ENCODE results near the gene NEUROG2.
"Not testable (repeated sequence)": the region's sequence is repeated elsewhere in the genome, so short reads cannot be mapped to it uniquely, and the experiment has no call there.

The NEUROG2 gene

DNA sequence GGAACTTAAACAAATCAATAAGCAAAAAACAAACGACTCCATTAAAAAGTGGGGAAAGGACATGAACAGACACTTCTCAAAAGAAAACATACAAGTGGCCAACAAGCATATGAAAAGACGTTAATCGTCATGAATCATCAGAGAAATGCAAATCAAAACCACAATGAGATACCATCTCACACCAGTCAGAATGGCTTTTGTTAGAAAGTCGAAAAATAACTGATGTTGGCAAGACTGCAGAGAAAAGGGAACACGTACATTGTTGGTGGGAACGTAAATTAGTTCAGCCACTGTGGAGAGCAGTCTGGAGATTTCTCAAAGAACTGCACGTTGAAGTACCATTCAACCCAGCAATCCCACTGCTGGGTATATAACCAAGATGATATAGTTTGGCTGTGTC lies 23.7 kb downstream of the NEUROG2 start:
- H3K27me3 Mint-ChIP-seq (ENCODE audit: low read depth, poor library complexity) = peaks cover 15% of the 10 kb centered on the region
- no peak overlapping the region for H3K27ac Mint-ChIP-seq
- H3K9me3 Mint-ChIP-seq = peaks cover 51% of the 10 kb centered on the region
- TF ChIP-seq, protein P1, sequence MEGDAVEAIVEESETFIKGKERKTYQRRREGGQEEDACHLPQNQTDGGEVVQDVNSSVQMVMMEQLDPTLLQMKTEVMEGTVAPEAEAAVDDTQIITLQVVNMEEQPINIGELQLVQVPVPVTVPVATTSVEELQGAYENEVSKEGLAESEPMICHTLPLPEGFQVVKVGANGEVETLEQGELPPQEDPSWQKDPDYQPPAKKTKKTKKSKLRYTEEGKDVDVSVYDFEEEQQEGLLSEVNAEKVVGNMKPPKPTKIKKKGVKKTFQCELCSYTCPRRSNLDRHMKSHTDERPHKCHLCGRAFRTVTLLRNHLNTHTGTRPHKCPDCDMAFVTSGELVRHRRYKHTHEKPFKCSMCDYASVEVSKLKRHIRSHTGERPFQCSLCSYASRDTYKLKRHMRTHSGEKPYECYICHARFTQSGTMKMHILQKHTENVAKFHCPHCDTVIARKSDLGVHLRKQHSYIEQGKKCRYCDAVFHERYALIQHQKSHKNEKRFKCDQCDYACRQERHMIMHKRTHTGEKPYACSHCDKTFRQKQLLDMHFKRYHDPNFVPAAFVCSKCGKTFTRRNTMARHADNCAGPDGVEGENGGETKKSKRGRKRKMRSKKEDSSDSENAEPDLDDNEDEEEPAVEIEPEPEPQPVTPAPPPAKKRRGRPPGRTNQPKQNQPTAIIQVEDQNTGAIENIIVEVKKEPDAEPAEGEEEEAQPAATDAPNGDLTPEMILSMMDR (IDR thresholded peaks at IDR 0.05) = no peak
- no peak overlapping the region for H3K4me3 Mint-ChIP-seq
- peaks cover 17% of the 10 kb centered on the region for H3K36me3 Mint-ChIP-seq (ENCODE audit: low read depth)
- no peaks in the 10 kb centered on the region for H3K4me1 Mint-ChIP-seq
- DNase-seq = no peak

DNA sequence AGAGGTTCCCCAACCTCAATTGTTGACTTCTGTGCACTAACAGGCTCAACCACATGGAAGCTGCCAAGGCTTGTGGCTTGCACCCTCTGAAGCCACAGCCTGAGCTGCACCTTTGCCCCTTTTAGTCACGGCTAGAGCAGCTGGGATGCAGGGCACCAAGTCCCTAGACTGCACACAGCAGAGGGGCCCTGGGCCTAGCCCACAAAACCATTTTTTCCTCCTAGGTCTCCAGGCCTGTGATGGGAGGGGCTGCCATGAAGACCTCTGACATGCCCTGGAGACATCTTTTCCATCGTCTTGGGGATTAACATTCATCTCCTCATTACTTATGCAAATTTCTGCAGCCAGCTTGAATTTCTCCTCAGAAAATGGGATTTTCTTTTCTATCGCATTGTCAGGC lies 25.2 kb downstream of the NEUROG2 start:
- H3K4me3 Mint-ChIP-seq, H3K27ac Mint-ChIP-seq, H3K4me1 Mint-ChIP-seq, DNase-seq: not testable (repeated sequence)
- H3K27me3 Mint-ChIP-seq (ENCODE audit: low read depth, poor library complexity) = peaks cover 15% of the 10 kb centered on the region
- H3K36me3 Mint-ChIP-seq (ENCODE audit: low read depth) = peaks cover 17% of the 10 kb centered on the region
- H3K9me3 Mint-ChIP-seq = peaks cover 51% of the 10 kb centered on the region

DNA sequence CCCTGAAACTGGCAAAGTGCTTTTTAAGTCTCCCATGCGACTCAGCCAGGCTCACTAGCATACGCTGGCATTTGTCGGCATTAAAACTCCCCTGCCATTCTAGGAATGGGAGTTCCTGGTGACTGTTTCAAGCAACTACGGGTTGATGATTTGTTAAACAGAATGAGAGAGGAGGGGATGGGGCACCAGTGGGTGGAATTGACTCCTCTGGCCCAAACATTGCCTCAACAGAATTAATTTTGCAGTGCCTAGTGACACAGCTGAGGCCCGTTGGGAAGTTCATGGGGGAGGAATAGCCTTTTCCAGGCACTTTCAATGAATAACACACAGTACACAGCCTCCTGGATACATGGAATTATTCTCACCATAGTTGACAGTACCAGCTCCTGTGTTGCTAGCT lies 30.1 kb downstream of the NEUROG2 start:
- TF ChIP-seq, protein P1 (IDR thresholded peaks at IDR 0.05) = no peak
- H3K27me3 Mint-ChIP-seq (ENCODE audit: low read depth, poor library complexity) = no peaks in the 10 kb centered on the region
- DNase-seq = no peak
- no peak overlapping the region for H3K27ac Mint-ChIP-seq
- peaks cover 41% of the 10 kb centered on the region for H3K9me3 Mint-ChIP-seq
- H3K4me1 Mint-ChIP-seq = no peaks in the 10 kb centered on the region
- H3K4me3 Mint-ChIP-seq = no peak overlapping the region
- H3K36me3 Mint-ChIP-seq (ENCODE audit: low read depth) = peaks cover 14% of the 10 kb centered on the region

DNA sequence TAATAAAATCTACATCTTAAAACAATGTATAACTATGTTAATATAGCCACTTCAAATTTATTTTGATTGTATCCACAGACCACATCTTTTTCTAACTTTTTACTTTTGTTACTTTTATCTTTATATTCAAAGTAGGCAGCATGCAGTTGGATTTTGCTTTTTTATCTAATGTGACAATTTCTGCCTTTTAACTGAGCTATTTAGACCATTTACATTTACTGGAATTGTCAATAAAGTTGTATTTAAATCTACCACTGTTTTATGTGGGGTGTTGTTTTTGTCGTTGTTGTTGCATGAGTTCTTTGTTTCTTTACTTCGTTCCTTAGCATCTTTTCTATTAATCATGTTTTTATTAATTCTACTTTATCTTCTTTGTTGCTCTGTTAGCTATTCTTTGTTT lies 42.0 kb downstream of the NEUROG2 start:
- Mint-ChIP-seq H3K36me3 (ENCODE audit: low read depth) (no peaks in the 10 kb centered on the region), H3K27ac (no peak overlapping the region), H3K4me1 (no peaks in the 10 kb centered on the region), H3K27me3 (ENCODE audit: low read depth, poor library complexity) (peaks cover 9% of the 10 kb centered on the region), H3K4me3 (no peak overlapping the region), H3K9me3 (peaks cover 30% of the 10 kb centered on the region)
- no peak for DNase-seq
- TF ChIP-seq, protein P1 (IDR thresholded peaks at IDR 0.05) = no peak

DNA sequence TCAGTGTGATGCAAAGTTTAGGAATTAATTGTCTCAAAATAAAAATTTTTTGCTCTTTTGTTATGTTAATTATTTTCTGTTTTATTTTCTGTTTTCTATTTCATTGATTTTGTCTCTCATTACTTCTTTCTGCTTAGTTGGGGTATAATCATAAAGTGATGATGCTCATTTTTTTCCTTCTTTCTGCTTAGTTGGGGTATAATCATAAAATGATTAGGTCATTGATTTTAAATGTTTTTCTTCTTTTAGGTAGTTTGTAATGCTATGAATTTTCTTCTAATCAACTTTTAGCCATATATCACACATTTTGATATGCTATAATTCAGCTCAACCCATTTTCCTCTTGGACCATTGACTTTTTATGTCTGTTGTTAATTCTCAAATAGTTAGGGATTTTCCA lies 43.7 kb downstream of the NEUROG2 start:
- H3K4me3 Mint-ChIP-seq = no peak overlapping the region
- no peaks in the 10 kb centered on the region for H3K4me1 Mint-ChIP-seq
- H3K27me3 Mint-ChIP-seq (ENCODE audit: low read depth, poor library complexity) = peaks cover 3% of the 10 kb centered on the region
- H3K36me3 Mint-ChIP-seq (ENCODE audit: low read depth) = no peaks in the 10 kb centered on the region
- H3K9me3 Mint-ChIP-seq = peaks cover 17% of the 10 kb centered on the region
- TF ChIP-seq, protein P1 (IDR thresholded peaks at IDR 0.05) = no peak
- no peak overlapping the region for H3K27ac Mint-ChIP-seq
- no peak for DNase-seq

All from nephron progenitor cell (in vitro differentiated cells).